Measurements from ENCODE around the gene TULP1. TPM values are rescaled to one million over a fixed set of nuclear protein-coding genes. Genes with fewer than 3 reads are reported as not detected.

Gene TULP1
- total RNA-seq: not detected in 2 replicates

GRCh38 chr6:35512740-35513139, at the start of gene TULP1:
Gene TULP1 (minus strand): TSS chr6:35512896. CDS start chr6:35512858, 38 bp downstream.

GRCh38 chr6:35496841-35497570, 15.7 kb downstream of the TULP1 start, which contains the start of gene TEAD3:
Gene TEAD3 (minus strand): TSS chr6:35497079.

GRCh38 chr6:35468181-35468979, 44.3 kb downstream of the TULP1 start, which contains the start of gene RPL10A:
Gene RPL10A (plus strand): TSS chr6:35468401. CDS start chr6:35468435, 34 bp downstream.

GRCh38 chr6:35452183-35453090, 60.3 kb downstream of the TULP1 start, which contains the start of gene FANCE:
Gene FANCE (plus strand): TSS chr6:35452338. CDS start chr6:35452546, 208 bp downstream.

Other genes with a start within 250 kb of the TULP1 start
- 0.56 and 1.3 TPM in 2 replicates for gene DEF6, start 215.1 kb downstream of the TULP1 start, total RNA-seq
- gene PPARD, start 170.3 kb downstream of the TULP1 start, total RNA-seq: 5.1 and 13.0 TPM in 2 replicates
- gene FANCE, start 60.6 kb downstream of the TULP1 start, total RNA-seq: 6.8 and 14.4 TPM in 2 replicates
- 2,091 and 2,203 TPM in 2 replicates for gene RPL10A, start 44.5 kb downstream of the TULP1 start, total RNA-seq
- gene TEAD3, start 15.8 kb downstream of the TULP1 start, total RNA-seq: 5.4 and 6.9 TPM in 2 replicates
- gene FKBP5, start 176.0 kb upstream of the TULP1 start, total RNA-seq: 3.9 and 23.0 TPM in 2 replicates
- under 0.01 and 0.28 TPM in 2 replicates for gene ARMC12, start 224.1 kb upstream of the TULP1 start, total RNA-seq

Measured in regular cardiac myocyte (primary cell).